NT2/D1 (cell line): Measurements from ENCODE around the gene CTNNA2.
A peak's percentile ranks its signal among the peaks of the same experiment; 100 is the strongest.

Experiments used
- DNase-seq: peaks from one replicate; pipeline ENCODE4 v3.0.0-alpha.2; 2011; ENCODE audit warnings: low read depth, low spot score
- H3K27me3 ChIP-seq: 2 replicates; pipeline ENCODE4 v1.6.0; 2011; ENCODE audit warnings: mild to moderate bottlenecking; ENCODE audit not compliant: insufficient read length, insufficient read depth
- H3K36me3 ChIP-seq: 2 replicates; pipeline ENCODE4 v1.6.1; 2011; ENCODE audit warnings: mild to moderate bottlenecking, low read length, mixed read lengths; ENCODE audit not compliant: insufficient read depth, insufficient read length
- H3K4me1 ChIP-seq: 2 replicates; pipeline ENCODE4 v1.5.1; 2011; ENCODE audit not compliant: insufficient read depth, insufficient read length
- H3K4me3 ChIP-seq: 2 replicates; pipeline ENCODE4 v1.5.1; 2011; ENCODE audit warnings: low read depth; ENCODE audit not compliant: insufficient read length
- H3K9ac ChIP-seq: 2 replicates; pipeline ENCODE4 v1.6.0; 2011; ENCODE audit warnings: low read depth; ENCODE audit not compliant: insufficient read length
- H3K9me3 ChIP-seq: 2 replicates; pipeline ENCODE4 v1.5.1; 2011; ENCODE audit warnings: mild to moderate bottlenecking, low read length; ENCODE audit not compliant: insufficient read depth
- SUZ12 ChIP-seq: IDR thresholded peaks from 2 replicates; pipeline ENCODE4 v1.6.1; 2011; ENCODE audit not compliant: insufficient read length, insufficient read depth; ENCODE audit errors: extremely low read depth
- YY1 ChIP-seq: IDR thresholded peaks from 2 replicates; pipeline ENCODE4 v1.6.1; 2011; ENCODE audit not compliant: insufficient read length, insufficient read depth
- ZNF274 ChIP-seq: IDR thresholded peaks from 2 replicates; pipeline ENCODE4 v1.6.1; 2011; ENCODE audit warnings: mild to moderate bottlenecking, low read depth, low read length

The CTNNA2 gene

DNA sequence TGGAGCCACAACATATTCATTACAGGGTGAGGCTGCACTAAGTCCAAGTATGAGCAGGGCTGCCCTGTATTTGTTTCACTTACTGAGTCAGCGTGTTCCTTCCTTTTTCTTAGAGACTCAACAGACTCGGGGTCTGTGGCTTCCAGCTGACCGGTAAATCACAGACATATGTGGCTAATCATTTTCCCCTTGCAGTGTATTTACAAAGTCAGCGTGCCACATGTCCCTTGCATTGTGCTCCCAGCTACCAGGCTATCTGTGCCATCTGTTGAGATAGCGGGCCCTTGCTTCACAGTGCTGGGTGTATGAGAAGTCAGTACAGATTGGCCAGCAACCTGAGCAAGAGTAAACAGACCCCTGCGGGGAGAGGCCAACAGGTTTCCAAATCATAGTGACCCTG is 537.4 kb downstream of the CTNNA2 start:
- no peak for DNase-seq

DNA sequence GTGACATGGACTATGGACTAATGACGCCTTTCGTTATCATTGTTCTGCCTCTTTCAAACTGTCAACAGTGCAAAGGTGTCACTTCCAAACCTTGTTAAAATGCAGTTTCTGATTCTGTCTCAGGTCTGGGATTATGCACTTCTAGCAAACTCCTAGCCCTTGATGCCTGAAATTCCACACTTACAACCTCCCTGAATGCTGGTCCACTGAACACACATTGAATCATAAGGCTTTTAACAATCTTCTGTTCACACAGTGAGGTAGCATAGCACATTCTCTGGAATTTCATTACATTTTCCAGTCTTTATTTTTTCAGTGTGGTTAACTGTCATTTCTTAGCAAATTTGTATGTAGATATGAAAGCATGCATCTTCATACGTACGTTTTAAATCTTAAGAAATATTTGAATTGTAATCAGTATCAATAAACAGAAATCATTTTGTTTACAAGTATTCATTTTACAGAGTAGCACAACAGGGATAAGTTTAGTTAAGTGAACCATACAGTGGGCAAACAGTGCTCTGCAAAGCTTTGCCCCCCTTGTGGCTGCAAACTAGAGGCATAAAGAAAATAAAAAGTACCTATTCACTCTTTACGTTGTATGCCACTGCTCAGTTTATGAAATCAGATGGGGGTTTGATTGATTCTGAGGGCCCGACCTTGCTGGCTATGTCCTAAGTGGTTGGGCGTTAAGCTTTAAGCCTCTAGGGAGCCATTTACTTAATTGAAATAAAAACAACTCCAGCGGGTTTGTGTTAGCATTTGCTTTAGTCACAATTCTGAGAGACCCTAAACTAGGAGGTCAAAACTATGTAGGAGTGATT is 540.9 kb downstream of the CTNNA2 start:
- Histone ChIP-seq H3K9me3 (no peaks in the 10 kb centered on the region), H3K4me3 (no peak overlapping the region), H3K27me3 (peaks cover 2% of the 10 kb centered on the region), H3K4me1 (no peaks in the 10 kb centered on the region), H3K9ac (no peak overlapping the region), H3K36me3 (no peaks in the 10 kb centered on the region)
- TF ChIP-seq ZNF274: no peak
- no peak for TF ChIP-seq YY1
- no peak for TF ChIP-seq SUZ12
- no peak for DNase-seq

More for the DNA sequence above, 537.4 kb downstream of the CTNNA2 start:
- Histone ChIP-seq H3K36me3 (no peaks in the 10 kb centered on the region), H3K9me3 (no peaks in the 10 kb centered on the region), H3K4me1 (no peaks in the 10 kb centered on the region), H3K27me3 (no peaks in the 10 kb centered on the region), H3K4me3 (no peak overlapping the region), H3K9ac (no peak overlapping the region)
- TF ChIP-seq SUZ12: no peak
- TF ChIP-seq YY1: no peak
- no peak for TF ChIP-seq ZNF274

DNA sequence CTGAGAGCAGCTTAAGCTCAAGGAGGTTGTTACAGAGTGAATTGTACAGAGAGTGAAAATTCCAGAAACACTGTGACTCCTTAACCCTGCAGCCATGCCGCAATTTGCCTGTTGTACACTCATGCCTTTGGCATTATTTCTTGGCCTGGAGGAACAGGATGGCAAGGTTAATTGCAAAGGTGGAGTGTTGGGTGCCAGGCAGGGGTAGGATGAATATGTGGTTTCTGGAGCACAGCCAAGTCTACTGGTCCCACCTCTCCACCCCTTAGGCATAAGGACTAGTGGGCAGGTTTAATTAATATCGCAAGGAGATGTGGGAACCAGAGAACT is 541.5 kb downstream of the CTNNA2 start:
- no peak overlapping the region for H3K9ac ChIP-seq

DNA sequence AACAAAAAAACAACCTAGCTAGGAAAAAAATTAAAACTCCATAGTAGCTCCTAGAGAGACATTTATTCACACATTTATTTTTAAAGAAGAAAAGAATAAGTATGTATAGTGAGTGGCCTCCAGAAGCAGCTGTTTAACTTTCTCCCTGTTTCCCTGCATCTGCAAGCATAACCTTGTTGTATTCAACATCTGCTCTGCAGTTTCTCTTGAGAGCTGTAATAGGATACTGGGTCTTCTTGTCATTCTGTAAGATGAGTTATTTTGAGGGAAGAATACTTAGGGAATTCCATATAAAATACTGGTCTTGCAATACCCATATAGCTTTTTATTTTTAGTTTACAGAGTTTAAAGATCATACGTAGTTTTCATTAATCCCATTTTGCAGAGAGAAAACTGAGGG is 545.1 kb downstream of the CTNNA2 start:
- H3K4me3 ChIP-seq: no peak overlapping the region
- peaks cover 2% of the 10 kb centered on the region for H3K27me3 ChIP-seq
- H3K36me3 ChIP-seq: no peaks in the 10 kb centered on the region
- H3K9me3 ChIP-seq: no peaks in the 10 kb centered on the region
- no peak overlapping the region for H3K9ac ChIP-seq
- no peak for DNase-seq
- TF ChIP-seq ZNF274 (no peak), SUZ12 (no peak), YY1 (no peak)
- H3K4me1 ChIP-seq: no peaks in the 10 kb centered on the region

More for the DNA sequence above, 541.5 kb downstream of the CTNNA2 start:
- H3K4me3 ChIP-seq: no peak overlapping the region
- H3K36me3 ChIP-seq: no peaks in the 10 kb centered on the region
- no peak for DNase-seq
- H3K9me3 ChIP-seq: no peaks in the 10 kb centered on the region
- TF ChIP-seq YY1 (no peak), SUZ12 (no peak), ZNF274 (no peak)
- H3K27me3 ChIP-seq: peaks cover 2% of the 10 kb centered on the region
- no peaks in the 10 kb centered on the region for H3K4me1 ChIP-seq

DNA sequence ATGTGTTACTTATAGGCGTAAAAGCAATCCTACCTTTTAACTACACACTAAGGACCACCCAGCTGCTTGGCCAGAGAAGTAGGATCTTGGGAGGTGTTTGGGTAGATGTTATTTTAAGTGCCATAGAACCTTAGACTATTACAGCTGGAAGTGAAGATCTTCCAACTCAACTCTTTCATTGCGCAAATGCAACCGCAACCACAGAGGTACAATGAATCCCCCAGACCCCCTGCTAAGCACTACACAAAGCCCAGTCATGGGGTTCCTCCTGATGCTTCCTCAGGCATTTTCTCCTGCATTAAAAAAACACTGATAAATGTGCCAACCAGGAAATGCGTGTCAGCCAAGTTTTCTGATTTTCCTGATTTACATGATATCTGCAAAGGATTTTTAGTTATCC is 545.7 kb downstream of the CTNNA2 start:
- Histone ChIP-seq H3K9ac (no peak overlapping the region), H3K27me3 (peaks cover 2% of the 10 kb centered on the region), H3K4me1 (no peaks in the 10 kb centered on the region), H3K4me3 (no peak overlapping the region), H3K9me3 (no peaks in the 10 kb centered on the region), H3K36me3 (no peaks in the 10 kb centered on the region)
- peak; percentile 35 for DNase-seq
- TF ChIP-seq YY1: no peak

- Histone ChIP-seq H3K4me1 (no peaks in the 10 kb centered on the region), H3K27me3 (peaks cover 2% of the 10 kb centered on the region), H3K9me3 (no peaks in the 10 kb centered on the region), H3K36me3 (no peaks in the 10 kb centered on the region), H3K4me3 (no peak overlapping the region), H3K9ac (no peak overlapping the region)
- DNase-seq: no peak
- TF ChIP-seq YY1: no peak
Measured at GRCh38 chr2:80059447-80059846, 546.6 kb downstream of the CTNNA2 start.

- H3K9me3 ChIP-seq: no peaks in the 10 kb centered on the region
Measured at GRCh38 chr2:80061881-80062280, 549.0 kb downstream of the CTNNA2 start.

More at GRCh38 chr2:80061881-80062280, 549.0 kb downstream of the CTNNA2 start:
- no peaks in the 10 kb centered on the region for H3K36me3 ChIP-seq
- H3K4me1 ChIP-seq: no peaks in the 10 kb centered on the region
- TF ChIP-seq SUZ12 (no peak), ZNF274 (no peak), YY1 (no peak)
- no peak overlapping the region for H3K4me3 ChIP-seq
- H3K9ac ChIP-seq: no peak overlapping the region
- H3K27me3 ChIP-seq: no peaks in the 10 kb centered on the region
- DNase-seq: no peak
